Neural cell (in vitro differentiated cells): ENCODE results near the gene OLFML3.

Experiments used
- POLR2AphosphoS5 ChIP-seq: IDR thresholded peaks from 2 replicates; pipeline ENCODE4 v1.6.1; 2012
- TF ChIP-seq, protein P1 (sequence below): fragments of 450-650 bp; IDR thresholded peaks from 2 replicates; pipeline ENCODE4 v1.5.1; 2014; ENCODE audit warnings: antibody characterized with exemption, mild to moderate bottlenecking, moderate library complexity; ENCODE audit not compliant: poor library complexity, severe bottlenecking

DNA sequence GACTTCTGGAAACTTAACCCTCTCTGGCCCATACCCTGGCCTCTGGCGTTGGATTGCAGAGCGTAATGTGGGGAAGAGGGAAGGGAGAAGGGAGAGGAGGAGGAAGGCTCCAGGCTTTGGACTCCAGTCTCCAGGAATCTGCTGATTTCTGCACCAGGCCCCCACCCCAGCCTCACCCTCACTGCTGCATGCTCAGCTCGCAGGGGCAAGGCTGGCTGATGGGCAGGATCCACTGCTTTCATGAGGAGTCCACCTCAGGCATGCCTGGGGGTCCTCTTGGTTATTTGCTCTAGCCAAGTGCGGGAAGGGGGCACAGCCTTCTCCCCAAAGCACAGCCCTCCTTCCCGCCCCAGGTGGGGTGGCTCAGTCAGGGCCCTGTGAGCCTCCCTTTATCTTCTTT lies 3.7 kb downstream of the OLFML3 start:
- TF ChIP-seq, protein P1, sequence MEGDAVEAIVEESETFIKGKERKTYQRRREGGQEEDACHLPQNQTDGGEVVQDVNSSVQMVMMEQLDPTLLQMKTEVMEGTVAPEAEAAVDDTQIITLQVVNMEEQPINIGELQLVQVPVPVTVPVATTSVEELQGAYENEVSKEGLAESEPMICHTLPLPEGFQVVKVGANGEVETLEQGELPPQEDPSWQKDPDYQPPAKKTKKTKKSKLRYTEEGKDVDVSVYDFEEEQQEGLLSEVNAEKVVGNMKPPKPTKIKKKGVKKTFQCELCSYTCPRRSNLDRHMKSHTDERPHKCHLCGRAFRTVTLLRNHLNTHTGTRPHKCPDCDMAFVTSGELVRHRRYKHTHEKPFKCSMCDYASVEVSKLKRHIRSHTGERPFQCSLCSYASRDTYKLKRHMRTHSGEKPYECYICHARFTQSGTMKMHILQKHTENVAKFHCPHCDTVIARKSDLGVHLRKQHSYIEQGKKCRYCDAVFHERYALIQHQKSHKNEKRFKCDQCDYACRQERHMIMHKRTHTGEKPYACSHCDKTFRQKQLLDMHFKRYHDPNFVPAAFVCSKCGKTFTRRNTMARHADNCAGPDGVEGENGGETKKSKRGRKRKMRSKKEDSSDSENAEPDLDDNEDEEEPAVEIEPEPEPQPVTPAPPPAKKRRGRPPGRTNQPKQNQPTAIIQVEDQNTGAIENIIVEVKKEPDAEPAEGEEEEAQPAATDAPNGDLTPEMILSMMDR: no peak
- no peak for TF ChIP-seq POLR2AphosphoS5
